NB4 (cell line): ENCODE data around the gene KCNQ2.

Experiments
- DNase-seq: peaks from one replicate; pipeline ENCODE4 v3.0.0; 2010; ENCODE audit warnings: low read depth
- H3K4me3 ChIP-seq: one replicate; pipeline ENCODE4 v1.5.1; 2011; ENCODE audit warnings: mild to moderate bottlenecking, low read depth, low read length, moderate library complexity
- MYC ChIP-seq: IDR thresholded peaks from 2 replicates; pipeline ENCODE4 v1.6.1; 2011; ENCODE audit warnings: low read depth, low read length
- POLR2A ChIP-seq: IDR thresholded peaks from 2 replicates; pipeline ENCODE4 v1.6.1; 2011; ENCODE audit warnings: mild to moderate bottlenecking; ENCODE audit not compliant: insufficient read length; ENCODE audit errors: extremely low read depth
- TF ChIP-seq, protein P1 (sequence below): IDR thresholded peaks from one replicate; pipeline ENCODE4 v1.5.1; 2012; ENCODE audit warnings: low read depth, low read length
- TF ChIP-seq, protein P2 (sequence below): IDR thresholded peaks from 2 replicates; pipeline ENCODE4 v1.6.1; 2011; ENCODE audit warnings: low read depth, low read length

KCNQ2 gene

DNA sequence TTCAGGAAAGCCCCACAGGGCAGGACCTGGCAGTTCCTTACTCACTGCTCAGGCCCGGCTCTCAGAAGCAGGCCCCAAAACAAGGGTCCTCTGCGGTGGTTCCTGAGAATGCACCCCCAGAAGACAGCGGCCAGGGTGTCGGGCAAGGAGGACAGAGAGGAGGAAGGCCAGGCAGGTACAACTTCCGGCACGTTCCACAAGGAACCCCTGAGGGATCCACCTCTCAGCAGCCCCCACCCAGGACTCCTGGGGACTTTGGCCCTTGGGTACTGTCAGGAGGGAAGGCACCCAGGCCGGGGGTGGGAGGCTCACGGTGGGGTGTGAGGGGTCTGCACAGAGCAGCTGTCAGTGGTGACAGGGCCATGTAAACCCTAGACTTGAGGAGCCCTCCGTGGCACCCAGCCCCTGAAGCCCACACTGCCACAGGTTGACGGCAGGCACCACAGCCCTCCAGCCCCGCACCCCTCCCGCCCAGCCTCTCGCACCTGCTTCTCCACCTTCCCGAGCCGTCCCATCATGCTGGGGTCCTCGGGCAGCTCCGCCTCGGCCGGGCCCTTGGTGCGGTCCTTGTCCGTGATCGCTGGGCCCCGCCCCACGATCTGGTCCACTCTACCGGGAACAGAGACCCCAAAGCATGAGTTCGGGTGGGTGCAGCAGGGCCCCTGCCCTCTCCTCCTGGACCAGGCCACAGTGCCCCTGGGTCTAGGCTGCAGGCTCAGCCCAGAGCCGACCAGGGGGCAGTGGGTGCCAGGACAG, 64.3 kb downstream of the KCNQ2 start:
- no peak for DNase-seq
- TF ChIP-seq MYC (no peak), POLR2A (no peak)
- TF ChIP-seq, protein P1, sequence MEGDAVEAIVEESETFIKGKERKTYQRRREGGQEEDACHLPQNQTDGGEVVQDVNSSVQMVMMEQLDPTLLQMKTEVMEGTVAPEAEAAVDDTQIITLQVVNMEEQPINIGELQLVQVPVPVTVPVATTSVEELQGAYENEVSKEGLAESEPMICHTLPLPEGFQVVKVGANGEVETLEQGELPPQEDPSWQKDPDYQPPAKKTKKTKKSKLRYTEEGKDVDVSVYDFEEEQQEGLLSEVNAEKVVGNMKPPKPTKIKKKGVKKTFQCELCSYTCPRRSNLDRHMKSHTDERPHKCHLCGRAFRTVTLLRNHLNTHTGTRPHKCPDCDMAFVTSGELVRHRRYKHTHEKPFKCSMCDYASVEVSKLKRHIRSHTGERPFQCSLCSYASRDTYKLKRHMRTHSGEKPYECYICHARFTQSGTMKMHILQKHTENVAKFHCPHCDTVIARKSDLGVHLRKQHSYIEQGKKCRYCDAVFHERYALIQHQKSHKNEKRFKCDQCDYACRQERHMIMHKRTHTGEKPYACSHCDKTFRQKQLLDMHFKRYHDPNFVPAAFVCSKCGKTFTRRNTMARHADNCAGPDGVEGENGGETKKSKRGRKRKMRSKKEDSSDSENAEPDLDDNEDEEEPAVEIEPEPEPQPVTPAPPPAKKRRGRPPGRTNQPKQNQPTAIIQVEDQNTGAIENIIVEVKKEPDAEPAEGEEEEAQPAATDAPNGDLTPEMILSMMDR: no peak
- TF ChIP-seq, protein P2, sequence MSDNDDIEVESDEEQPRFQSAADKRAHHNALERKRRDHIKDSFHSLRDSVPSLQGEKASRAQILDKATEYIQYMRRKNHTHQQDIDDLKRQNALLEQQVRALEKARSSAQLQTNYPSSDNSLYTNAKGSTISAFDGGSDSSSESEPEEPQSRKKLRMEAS: no peak
- no peak overlapping the region for H3K4me3 ChIP-seq

DNA sequence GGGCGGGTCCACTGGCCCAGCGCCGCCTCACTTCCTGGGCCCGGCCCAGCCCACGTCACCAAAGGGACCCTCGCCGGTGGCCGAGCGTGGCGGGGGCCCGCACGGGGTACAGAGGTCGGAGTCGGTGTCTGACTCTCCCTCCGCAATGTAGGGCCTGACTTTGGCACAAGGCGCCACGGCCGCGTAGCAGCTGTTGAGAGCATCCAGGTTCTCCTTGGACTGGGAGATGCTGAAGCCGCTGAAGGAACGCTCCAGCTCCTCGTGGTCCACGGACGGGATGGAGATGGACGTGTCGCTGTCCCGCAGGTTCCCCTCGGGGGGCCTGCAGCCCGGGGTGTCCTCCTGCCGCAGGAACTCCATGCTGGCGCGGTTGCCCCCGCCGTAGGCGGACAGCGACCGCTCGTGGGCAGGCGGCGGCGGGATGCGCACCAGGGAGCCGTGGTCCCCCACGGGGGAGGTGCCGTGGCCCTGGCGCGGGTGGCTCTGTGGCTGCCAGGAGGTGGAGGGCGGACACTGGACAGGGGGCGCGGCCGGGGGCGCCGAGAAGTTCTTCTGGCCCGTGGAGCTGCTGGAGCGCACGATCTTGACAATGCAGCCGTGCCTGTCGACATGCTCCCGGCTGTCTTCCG, 65.7 kb downstream of the KCNQ2 start:
- DNase-seq: no peak
- TF ChIP-seq POLR2A: no peak
- TF ChIP-seq, protein P1: no peak
- TF ChIP-seq, protein P2: no peak
- no peak for TF ChIP-seq MYC

DNA sequence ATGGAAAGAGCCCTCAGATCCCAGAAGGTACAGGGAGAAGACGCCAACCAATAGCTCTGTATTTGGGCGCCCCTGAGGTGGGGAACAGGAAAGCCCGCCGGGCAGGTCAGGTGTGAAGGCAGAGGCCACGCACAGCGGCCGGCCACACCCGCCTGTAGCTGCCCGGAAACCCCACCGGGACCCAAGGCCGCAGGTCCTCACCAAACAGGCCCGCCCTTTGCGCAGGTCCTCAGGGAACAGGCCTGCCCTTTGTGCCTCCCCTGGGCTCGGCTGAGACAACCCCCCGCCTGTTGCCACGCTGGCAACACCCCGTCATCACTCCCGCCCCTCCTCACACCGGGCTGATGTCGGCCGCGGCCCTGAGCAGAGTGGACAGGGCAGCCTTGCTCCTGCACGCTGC, 66.4 kb downstream of the KCNQ2 start:
- H3K4me3 ChIP-seq: no peak overlapping the region
- DNase-seq: no peak
- TF ChIP-seq, protein P1: no peak
- TF ChIP-seq POLR2A (no peak), MYC (no peak)
- TF ChIP-seq, protein P2: no peak

More for the DNA sequence above, 65.7 kb downstream of the KCNQ2 start:
- no peak overlapping the region for H3K4me3 ChIP-seq

DNA sequence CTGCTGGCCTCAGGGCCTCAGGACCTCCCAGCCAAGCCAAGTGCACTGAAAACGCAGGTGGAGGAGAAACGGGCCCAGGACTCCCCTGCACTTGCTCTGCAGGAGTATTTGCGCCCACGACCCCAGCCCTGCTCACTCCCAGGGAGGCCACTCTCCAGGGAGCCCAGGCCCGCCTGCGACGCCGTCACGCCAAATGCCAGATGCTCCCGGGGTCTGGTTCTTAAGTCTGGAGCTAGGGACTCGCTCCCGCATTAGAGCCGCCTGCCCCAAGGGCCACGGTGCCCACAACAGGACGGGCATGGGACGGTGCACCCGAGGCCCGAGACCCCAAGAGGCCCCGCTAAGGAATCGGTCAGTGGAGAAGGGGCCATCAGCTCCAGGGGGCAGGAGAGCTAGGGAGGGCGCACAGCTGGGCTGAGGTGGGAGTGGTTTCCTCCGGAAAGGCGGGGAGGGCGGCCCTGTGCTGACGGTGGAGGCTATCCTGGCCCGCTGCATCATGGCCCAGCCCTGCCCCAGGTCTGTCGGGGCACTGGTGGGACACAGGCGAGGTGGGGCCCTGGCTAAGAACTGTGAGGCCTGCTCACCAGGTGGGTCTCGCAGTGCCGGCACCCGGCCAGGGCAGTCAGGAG, 67.2 kb downstream of the KCNQ2 start:
- DNase-seq: no peak
- TF ChIP-seq, protein P1: no peak
- no peak overlapping the region for H3K4me3 ChIP-seq

DNA sequence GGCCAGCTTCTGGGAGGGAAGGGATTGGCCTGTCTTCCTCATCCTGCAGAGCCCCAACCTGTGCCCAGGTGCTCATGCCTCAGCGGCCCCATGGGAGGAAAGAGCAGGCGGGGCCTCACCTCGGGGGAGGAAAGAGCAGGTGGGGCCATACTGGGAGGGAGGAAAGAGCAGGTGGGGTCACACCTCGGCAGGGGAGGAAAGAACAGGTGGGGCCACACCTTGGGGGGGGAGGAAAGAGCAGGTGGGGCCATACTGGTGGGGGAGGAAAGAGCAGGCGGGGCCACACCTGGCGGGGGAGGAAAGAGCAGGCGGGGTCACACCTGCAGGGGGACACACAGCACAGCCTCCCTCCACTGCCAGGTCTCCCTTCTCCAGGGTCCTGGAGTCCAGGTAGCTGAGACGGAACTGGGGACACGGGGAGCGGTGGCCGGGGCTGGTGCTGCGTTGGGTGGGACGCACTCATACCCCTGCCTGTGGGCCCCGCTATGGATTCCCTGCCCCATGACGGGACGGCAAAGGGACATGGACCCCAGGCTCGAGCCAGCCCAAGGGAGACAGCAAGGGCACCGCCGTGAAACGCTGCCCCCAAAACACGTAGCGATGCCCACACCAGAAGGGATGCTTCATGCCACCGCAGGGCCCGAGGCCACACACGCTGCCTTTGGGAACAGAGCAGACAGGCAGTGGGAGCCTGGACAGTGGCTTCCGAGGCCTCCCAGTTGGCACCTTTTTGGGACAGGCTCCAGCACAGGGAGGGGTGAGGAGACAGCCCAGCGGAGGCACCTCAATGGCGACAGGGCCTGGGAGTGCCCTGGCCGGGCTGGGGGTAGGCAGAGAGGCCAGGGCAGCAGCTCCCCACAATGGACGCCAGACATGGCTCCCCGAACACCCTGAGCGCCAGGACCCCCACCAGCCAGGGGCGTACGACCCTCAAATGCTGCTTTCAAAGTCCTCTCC, 68.0 kb downstream of the KCNQ2 start:
- DNase-seq: no peak
- H3K4me3 ChIP-seq: no peak overlapping the region
- TF ChIP-seq MYC (no peak), POLR2A (no peak)
- TF ChIP-seq, protein P1: no peak
- TF ChIP-seq, protein P2: no peak
